Measurements from ENCODE around the gene SLC35F6. TPM values are rescaled to one million over a fixed set of nuclear protein-coding genes. Genes with fewer than 3 reads are reported as not detected.
A peak's percentile ranks its signal among the peaks of the same experiment; 100 is the strongest.

The SLC35F6 gene, protein sequence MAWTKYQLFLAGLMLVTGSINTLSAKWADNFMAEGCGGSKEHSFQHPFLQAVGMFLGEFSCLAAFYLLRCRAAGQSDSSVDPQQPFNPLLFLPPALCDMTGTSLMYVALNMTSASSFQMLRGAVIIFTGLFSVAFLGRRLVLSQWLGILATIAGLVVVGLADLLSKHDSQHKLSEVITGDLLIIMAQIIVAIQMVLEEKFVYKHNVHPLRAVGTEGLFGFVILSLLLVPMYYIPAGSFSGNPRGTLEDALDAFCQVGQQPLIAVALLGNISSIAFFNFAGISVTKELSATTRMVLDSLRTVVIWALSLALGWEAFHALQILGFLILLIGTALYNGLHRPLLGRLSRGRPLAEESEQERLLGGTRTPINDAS
- total RNA-seq = 100 to 1,000 TPM in 1 of 4 donors, 10 to 100 TPM in 3; 76.3 to 114 (median 86.2) TPM

DNA sequence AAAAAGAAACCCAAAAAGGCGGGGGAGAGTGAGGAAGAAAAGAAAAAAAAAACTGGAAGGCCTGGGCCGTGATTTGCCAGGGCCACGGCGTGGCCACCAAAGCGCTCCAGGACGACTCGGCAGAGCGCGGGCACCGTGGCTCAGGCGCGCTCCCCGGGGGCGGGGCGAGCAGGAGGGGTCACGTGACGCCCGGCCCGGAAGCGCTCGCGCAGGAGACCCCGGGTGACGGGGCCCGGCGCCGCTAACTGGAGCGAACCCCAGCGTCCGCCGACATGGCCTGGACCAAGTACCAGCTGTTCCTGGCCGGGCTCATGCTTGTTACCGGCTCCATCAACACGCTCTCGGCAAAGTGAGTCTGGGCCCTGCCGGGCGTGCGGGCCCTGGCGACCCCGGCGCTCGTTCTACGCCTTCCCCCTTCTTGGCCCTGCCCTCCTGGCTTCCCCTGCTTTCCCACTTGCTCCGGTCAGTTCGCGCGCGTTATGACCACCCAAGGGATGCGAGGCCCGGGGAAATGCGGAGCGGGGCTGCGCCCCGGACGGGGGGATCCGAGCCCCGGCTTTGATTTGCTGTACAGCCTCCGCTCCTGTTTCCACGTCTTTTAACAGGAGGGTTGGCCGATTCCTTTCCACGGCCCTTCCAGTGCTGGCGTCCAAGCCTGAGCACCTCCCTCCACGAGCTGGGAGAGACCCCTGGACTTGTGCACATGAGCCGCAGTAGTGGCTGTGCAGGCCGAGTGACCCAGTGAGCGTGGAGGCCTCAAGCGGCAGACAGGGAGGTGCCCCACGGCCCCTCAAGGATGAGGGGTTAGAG lies at the start of gene SLC35F6:
TSS of gene SLC35F6 (plus strand) at position 207 of the 810 bp plus-strand sequence. CDS start at position 273, 66 bp downstream.
- 2% methylated on average over 46 of the region's 68 CpGs for WGBS
- Histone ChIP-seq H3K27me3 (no peaks in the 10 kb centered on the region), H3K36me3 (no peaks in the 10 kb centered on the region), H3K9me3 (no peaks in the 10 kb centered on the region), H3K27ac (peak within 1 kb of the TSS; percentile 88), H3K4me3 (peak within 1 kb of the TSS; percentile 67), H3K4me1 (peaks cover 55% of the 10 kb centered on the region)
- peak; percentile 87 to 89 for DNase-seq (ENCODE audit: low spot score in 2 of 2)
- TF ChIP-seq POLR2A (IDR thresholded peaks at IDR 0.05) (peak; percentile 20 to 90), POLR2AphosphoS5 (IDR thresholded peaks at IDR 0.05) (peak in 1 of 3 donors; percentile 51), EP300 (IDR thresholded peaks at IDR 0.05) (no peak)

DNA sequence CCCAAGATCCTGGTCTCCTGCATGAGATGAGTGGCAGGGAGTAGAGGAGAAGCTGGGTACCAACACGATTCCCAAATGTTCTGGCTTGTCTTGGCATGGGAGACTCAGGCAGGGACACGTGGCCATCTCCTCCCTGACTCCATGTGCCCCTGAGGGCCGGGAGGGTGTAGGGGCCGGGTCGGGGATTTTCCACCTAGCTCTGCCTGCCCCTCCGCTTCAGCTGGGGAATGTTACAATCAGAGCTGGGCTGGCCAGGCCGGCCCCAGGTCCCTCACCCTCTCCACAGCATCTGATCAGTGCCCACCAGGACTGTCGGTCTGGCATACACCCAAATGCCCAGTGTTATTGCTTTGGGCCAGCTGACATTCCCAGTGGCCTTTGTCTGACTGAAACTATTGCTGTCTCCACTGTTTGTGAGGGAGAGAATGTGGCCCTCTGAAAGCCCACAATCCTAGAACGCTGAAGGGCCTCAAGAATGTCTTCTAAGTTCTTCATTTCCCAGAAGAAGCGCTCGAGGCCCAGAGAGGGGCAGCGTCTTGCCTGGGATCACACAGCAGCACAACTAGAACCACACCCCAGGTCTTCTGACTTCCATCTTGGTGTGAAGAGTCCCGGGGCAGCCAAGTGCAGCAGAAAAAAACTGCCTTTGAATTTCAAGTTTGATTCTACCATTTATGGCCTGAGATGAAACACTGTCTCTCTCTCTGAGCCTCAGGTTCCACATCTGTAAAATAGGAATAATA lies 48.4 kb upstream of the SLC35F6 start:
- TF ChIP-seq, protein P1, sequence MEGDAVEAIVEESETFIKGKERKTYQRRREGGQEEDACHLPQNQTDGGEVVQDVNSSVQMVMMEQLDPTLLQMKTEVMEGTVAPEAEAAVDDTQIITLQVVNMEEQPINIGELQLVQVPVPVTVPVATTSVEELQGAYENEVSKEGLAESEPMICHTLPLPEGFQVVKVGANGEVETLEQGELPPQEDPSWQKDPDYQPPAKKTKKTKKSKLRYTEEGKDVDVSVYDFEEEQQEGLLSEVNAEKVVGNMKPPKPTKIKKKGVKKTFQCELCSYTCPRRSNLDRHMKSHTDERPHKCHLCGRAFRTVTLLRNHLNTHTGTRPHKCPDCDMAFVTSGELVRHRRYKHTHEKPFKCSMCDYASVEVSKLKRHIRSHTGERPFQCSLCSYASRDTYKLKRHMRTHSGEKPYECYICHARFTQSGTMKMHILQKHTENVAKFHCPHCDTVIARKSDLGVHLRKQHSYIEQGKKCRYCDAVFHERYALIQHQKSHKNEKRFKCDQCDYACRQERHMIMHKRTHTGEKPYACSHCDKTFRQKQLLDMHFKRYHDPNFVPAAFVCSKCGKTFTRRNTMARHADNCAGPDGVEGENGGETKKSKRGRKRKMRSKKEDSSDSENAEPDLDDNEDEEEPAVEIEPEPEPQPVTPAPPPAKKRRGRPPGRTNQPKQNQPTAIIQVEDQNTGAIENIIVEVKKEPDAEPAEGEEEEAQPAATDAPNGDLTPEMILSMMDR (IDR thresholded peaks at IDR 0.05) = no peak
- no peak for TF ChIP-seq EP300 (IDR thresholded peaks at IDR 0.05)
- TF ChIP-seq POLR2AphosphoS5 (IDR thresholded peaks at IDR 0.05) = no peak
- TF ChIP-seq POLR2A (IDR thresholded peaks at IDR 0.05) = no peak
- H3K9me3 ChIP-seq = no peaks in the 10 kb centered on the region
- 81% methylated on average over 6 of the region's 13 CpGs for WGBS

DNA sequence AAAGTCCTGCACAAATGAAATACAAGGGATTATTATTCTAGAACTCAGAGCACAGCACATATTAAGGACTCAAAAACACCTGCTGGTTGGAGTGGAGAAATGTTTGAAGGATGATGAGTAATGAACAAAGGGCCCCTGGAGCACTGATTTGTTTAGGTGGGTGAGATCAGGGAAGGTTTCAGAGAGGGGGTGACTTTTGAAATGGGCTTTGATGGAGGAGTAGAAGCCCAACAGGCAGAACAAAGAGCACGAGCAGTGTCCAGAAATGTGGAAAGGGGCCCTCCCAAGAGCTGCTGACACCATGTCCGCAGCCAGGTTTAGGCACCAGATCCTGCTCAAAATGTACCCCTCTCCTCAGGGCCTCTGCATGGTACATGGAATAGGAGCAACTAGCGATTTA lies 47.7 kb upstream of the SLC35F6 start:
- no peak for DNase-seq (ENCODE audit: low spot score in 2 of 2)
- Histone ChIP-seq H3K4me1 (peaks cover 11% of the 10 kb centered on the region), H3K36me3 (no peaks in the 10 kb centered on the region), H3K4me3 (no peak overlapping the region), H3K9me3 (no peaks in the 10 kb centered on the region), H3K27ac (no peak overlapping the region), H3K27me3 (no peaks in the 10 kb centered on the region)
- WGBS = 96% methylated on average over 3 of the region's 3 CpGs
- no peak for TF ChIP-seq POLR2AphosphoS5 (IDR thresholded peaks at IDR 0.05)
- TF ChIP-seq EP300 (IDR thresholded peaks at IDR 0.05) = no peak
- TF ChIP-seq, protein P1 (IDR thresholded peaks at IDR 0.05) = no peak
- TF ChIP-seq POLR2A (IDR thresholded peaks at IDR 0.05) = no peak

More for the DNA sequence above, 48.4 kb upstream of the SLC35F6 start:
- Histone ChIP-seq H3K4me3 (no peak overlapping the region), H3K27me3 (no peaks in the 10 kb centered on the region), H3K4me1 (peaks cover 8% of the 10 kb centered on the region), H3K27ac (no peak overlapping the region), H3K36me3 (no peaks in the 10 kb centered on the region)
- DNase-seq (ENCODE audit: low spot score in 2 of 2) = no peak

DNA sequence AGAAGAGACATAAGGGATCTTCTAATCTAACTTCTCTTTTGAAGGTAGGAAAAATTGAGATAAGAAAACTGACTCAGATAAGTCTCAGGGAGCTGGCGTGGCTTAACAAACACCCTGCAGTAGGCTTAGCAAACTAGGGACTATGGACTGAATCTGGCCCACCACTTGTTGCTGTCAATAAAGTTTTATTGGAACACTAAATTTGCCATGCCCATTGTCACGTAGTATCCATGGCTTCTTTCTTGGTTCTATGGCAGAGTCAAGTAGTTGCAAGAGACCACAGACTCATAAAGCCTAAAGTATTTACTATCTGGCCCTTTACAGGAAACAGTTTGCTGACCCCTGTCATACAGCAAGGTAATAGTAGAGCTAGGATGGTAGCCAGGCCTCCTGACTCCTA lies 47.3 kb upstream of the SLC35F6 start:
- WGBS = 97% methylated on average over 2 of the region's 2 CpGs
- no peak overlapping the region for H3K4me3 ChIP-seq
- H3K36me3 ChIP-seq = no peaks in the 10 kb centered on the region
- H3K9me3 ChIP-seq = no peaks in the 10 kb centered on the region
- no peak for DNase-seq (ENCODE audit: low spot score in 2 of 2)
- TF ChIP-seq POLR2AphosphoS5 (IDR thresholded peaks at IDR 0.05) = no peak
- TF ChIP-seq EP300 (IDR thresholded peaks at IDR 0.05) = no peak
- TF ChIP-seq, protein P1 (IDR thresholded peaks at IDR 0.05) = no peak
- no peak for TF ChIP-seq POLR2A (IDR thresholded peaks at IDR 0.05)
- peaks cover 11% of the 10 kb centered on the region for H3K4me1 ChIP-seq
- no peaks in the 10 kb centered on the region for H3K27me3 ChIP-seq
- H3K27ac ChIP-seq = no peak overlapping the region

DNA sequence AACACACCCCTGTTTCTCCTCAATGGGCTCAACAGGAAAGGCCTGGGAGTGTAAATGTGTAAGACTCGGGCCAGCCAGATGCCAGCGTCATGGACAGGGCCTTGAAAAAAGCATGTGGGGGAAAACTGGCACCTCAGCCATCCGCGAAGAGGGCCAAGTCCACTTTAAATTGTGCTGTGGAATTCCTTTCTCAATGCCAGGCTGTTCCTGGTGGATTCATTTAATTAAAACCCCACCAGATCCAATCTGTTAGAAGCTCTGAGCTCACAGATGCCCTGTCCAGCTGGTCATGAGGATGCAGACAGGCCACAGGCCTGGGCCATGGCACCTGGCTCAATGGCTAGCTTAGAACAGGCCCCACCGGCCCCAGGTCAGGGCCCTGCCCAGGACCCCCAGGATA lies 46.7 kb upstream of the SLC35F6 start:
- 81% methylated on average over 5 of the region's 5 CpGs for WGBS
- Histone ChIP-seq H3K9me3 (no peaks in the 10 kb centered on the region), H3K27me3 (no peaks in the 10 kb centered on the region), H3K4me3 (no peak overlapping the region), H3K4me1 (peaks cover 11% of the 10 kb centered on the region), H3K27ac (no peak overlapping the region), H3K36me3 (no peaks in the 10 kb centered on the region)
- DNase-seq (ENCODE audit: low spot score in 2 of 2) = no peak
- TF ChIP-seq POLR2A (IDR thresholded peaks at IDR 0.05) = no peak
- TF ChIP-seq EP300 (IDR thresholded peaks at IDR 0.05) = no peak

All from suprapubic skin (tissue), 4 donors.